Liver (tissue), 3 donors: ENCODE results near the gene RARRES2.

Experiments used
- CTCF ChIP-seq: fragments of 150-350 bp; IDR thresholded peaks from 2 replicates; pipeline ENCODE4 v1.5.1; 2017; ENCODE audit warnings: improper control_type of control experiment, low read depth, low read length; ENCODE audit not compliant: missing input control
- FOXA1 ChIP-seq: IDR thresholded peaks from 2 replicates; pipeline ENCODE4 v1.6.1; 2016; ENCODE audit warnings: antibody characterized with exemption
- GABPA ChIP-seq, 2 donors: IDR thresholded peaks in 1 of 2; conservative IDR thresholded peaks in 1 of 2; 2 replicates each; pipeline ENCODE4 v1.6.1; 2016; ENCODE audit warnings: antibody characterized with exemption in 2 of 2, mild to moderate bottlenecking in 1 of 2, moderate library complexity in 1 of 2
- SP1 ChIP-seq: IDR thresholded peaks from 2 replicates; pipeline ENCODE4 v1.6.1; 2018; ENCODE audit warnings: antibody characterized with exemption, mild to moderate bottlenecking
- TAF1 ChIP-seq: conservative IDR thresholded peaks from 2 replicates; pipeline ENCODE4 v1.6.1; 2016; ENCODE audit warnings: antibody characterized with exemption, mild to moderate bottlenecking
- donor health status: healthy.
- donor health status: healthy.

GRCh38 chr7:150389532-150389816 is 48.0 kb upstream of the RARRES2 start:
- TF ChIP-seq CTCF (no peak), FOXA1 (no peak), TAF1 (no peak), GABPA (IDR thresholded peaks at IDR 0.05 in 1 of 2, conservative IDR thresholded peaks at IDR 0.05 in 1 of 2) (no peak), SP1 (no peak)
